GM23338 (cell line): ENCODE measurements around the gene AMZ1.

ENCODE experiments used
- CREB1 ChIP-seq: fragments of 250-450 bp; sonication (Bioruptor Pico); IDR thresholded peaks from 2 replicates; pipeline ENCODE4 v1.5.0; 2020; ENCODE audit warnings: low read depth, mild to moderate bottlenecking, moderate library complexity
- CTCF ChIP-seq, 2 experiments: fragments of 200-600 bp in 1 of 2; sonication (generic) in 1 of 2; conservative IDR thresholded peaks; 2 replicates each; pipeline versions ENCODE4 v1.5.1 to v1.6.1; 2016 to 2017; ENCODE audit warnings: antibody characterized with exemption in 2 of 2, low read depth in 2 of 2, mild to moderate bottlenecking in 2 of 2, moderate library complexity in 1 of 2
- ETS1 ChIP-seq: IDR thresholded peaks from 2 replicates; pipeline ENCODE4 v1.6.1; 2016; ENCODE audit warnings: antibody characterized with exemption
- EZH2 ChIP-seq: fragments of 200-600 bp; sonication (generic); IDR thresholded peaks from one replicate; pipeline ENCODE4 v1.8.0; 2017; ENCODE audit warnings: antibody characterized with exemption, mild to moderate bottlenecking, low read depth; ENCODE audit not compliant: unreplicated experiment
- EZH2phosphoT487 ChIP-seq: fragments of 200-600 bp; sonication (generic); IDR thresholded peaks from one replicate; pipeline ENCODE4 v1.8.1; 2018; ENCODE audit warnings: antibody characterized with exemption; ENCODE audit not compliant: unreplicated experiment
- JUNB ChIP-seq: IDR thresholded peaks from one replicate; pipeline ENCODE4 v1.6.1; 2016; ENCODE audit warnings: antibody characterized with exemption; ENCODE audit not compliant: unreplicated experiment
- NANOG ChIP-seq: IDR thresholded peaks from 2 replicates; pipeline ENCODE4 v1.6.1; 2016; ENCODE audit warnings: antibody characterized with exemption, borderline replicate concordance
- POLR2AphosphoS5 ChIP-seq: IDR thresholded peaks from 2 replicates; pipeline ENCODE4 v1.6.1; 2016; ENCODE audit warnings: antibody characterized with exemption, low read depth
- REST ChIP-seq: IDR thresholded peaks from one replicate; pipeline ENCODE4 v1.6.1; 2018; ENCODE audit warnings: antibody characterized with exemption; ENCODE audit not compliant: unreplicated experiment
- STAT1 ChIP-seq: IDR thresholded peaks from one replicate; pipeline ENCODE4 v1.6.1; 2016; ENCODE audit warnings: antibody characterized with exemption; ENCODE audit not compliant: unreplicated experiment
- ZNF114 ChIP-seq: fragments of 250-450 bp; sonication (Bioruptor Pico); IDR thresholded peaks from 2 replicates; pipeline ENCODE4 v1.5.0; 2020; ENCODE audit warnings: mild to moderate bottlenecking, moderate library complexity
- ZNF331 ChIP-seq: fragments of 250-450 bp; sonication (Bioruptor Pico); IDR thresholded peaks from 2 replicates; pipeline ENCODE4 v1.5.0; 2020; ENCODE audit warnings: low read depth, mild to moderate bottlenecking, moderate library complexity

GRCh38 chr7:2687881-2688318 is at the start of gene AMZ1:
- TF ChIP-seq CTCF (conservative IDR thresholded peaks at IDR 0.05; ENCODE audit: low read depth in 2 of 2) (no peak), POLR2AphosphoS5 (no peak), NANOG (no peak), EZH2 (no peak), STAT1 (no peak), JUNB (no peak), EZH2phosphoT487 (no peak), CREB1 (CRISPR knock-in tag) (0 out of 2 replicates have a peak, but pooled peaks have one; percentile 21), ZNF114 (CRISPR knock-in tag) (no peak), REST (no peak), ZNF331 (CRISPR knock-in tag) (no peak), ETS1 (no peak)
